Left renal pelvis (tissue), 4 donors: ENCODE measurements around the gene FAM228B. TPM values are rescaled to one million over a fixed set of nuclear protein-coding genes. Genes with fewer than 3 reads are reported as not detected.
"Not testable (repeated sequence)": the region's sequence is repeated elsewhere in the genome, so short reads cannot be mapped to it uniquely, and the experiment has no call there.

Experiments used
- DNase-seq, 4 donors: peaks; one replicate each; pipeline ENCODE4 v3.0.0-alpha.2; 2013; ENCODE audit warnings: low read depth in 4 of 4, low spot score in 3 of 4
- polyA plus RNA-seq, 4 donors: library from polyadenylated mRNA; unstranded; fragments of 120-200 nt; gene quantifications; one replicate each; pipeline ENCODE4 v1.2.1, GENCODE V29; 2013; ENCODE audit not compliant: insufficient read length in 4 of 4

FAM228B gene
- polyA plus RNA-seq, 4 donors = 18.8 to 32.9 (median 24.6) TPM

DNA sequence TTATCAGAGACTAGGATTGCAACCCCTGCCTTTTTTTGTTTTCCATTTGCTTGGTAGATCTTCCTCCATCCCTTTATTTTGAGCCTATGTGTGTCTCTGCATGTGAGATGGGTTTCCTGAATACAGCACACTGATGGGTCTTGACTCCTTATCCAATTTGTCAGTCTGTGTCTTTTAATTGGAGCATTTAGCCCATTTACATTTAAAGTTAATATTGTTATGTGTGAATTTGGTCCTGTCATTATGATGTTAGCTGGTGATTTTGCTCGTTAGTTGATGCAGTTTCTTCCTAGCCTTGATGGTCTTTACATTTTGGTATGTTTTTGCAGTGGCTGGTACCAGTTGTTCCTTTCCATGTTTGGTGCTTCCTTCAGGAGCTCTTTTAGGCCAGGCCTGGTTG is 73.9 kb downstream of the FAM228B start:
- not testable (repeated sequence) for DNase-seq

DNA sequence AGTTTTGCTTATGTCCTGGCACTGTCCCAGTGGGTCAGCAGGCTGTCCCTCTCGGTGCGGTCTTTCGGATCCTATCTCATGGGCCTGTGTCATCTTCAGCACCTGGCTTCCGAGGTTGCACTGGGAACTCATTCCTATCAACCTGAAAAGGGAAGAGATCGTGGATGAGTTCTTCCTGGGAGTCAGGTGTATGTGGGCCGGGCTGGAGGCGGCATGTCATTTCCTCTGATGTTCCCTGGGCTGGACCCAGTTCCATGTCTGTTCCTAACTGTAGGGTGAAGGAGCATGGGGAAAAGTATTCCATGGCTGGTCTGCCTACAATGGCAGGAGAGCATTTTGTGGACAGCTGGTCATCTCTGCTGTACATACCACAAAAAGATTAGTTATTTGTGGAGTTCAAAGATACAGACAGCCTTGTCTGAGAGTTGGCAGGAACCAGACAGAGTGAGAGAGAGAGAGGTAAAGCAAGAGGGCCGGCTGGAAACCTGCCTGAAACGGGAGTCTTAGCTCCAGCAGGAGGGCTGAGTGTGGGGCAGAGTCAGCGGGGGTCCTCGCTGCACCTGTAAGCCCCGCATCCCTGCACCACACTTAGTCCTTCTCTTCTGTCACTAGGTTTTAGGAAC is 76.8 kb downstream of the FAM228B start:
- no peak for DNase-seq

DNA sequence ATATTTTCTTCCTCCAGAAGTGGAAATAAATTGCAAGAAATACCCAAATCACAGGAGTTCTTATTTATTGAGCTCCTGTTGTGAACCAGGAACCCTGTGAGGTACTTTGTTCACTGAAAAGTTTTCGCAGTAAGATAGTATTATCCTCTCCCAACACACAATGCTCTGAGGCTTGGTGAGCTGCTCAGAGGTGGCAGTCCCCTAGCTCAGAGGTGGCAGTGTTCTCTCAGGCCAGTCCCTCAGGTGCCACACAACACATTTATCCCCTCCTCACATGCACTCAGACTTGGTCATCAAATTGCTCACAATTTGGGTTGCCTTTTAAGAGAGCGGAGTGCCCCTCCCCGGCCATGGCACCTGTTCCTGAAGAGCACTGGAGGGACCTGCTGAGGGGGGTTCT is 77.5 kb downstream of the FAM228B start:
- no peak for DNase-seq

DNA sequence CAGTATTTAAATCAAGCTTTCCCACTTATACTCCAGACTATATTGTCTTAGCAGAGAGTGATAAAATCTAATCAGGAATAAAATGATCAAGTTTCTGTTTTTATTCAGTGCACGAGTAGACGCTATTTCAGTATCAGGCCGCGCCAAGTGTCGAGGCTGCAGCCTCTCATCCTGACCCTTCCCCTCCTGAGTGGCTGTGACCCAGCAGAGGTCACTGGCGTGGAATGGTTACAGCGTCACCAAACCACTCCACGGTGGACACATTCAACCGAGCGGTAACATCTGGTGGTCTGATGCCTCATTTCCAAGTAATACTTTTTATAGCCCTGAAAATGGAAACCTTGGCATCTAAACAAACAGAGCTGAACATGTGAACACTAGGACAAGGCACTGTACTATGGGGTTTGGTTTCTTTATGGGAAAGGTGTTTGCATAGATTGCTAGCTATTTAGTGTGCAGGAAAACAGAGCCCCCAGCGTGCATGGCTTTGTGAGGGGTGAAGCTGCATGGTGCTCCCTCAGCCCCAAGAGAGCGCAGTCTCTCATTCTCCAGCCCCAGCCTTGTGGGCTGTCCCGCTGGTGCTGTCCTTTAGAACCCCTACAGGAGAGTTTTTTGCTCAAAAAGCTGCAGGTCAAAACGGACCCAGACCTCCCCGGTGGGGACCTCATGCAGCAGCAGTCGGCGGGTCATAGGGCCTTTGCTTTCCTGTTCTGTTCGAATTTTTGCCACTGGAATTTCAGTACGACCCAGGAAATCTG is 79.9 kb downstream of the FAM228B start:
- DNase-seq = peak in 1 of 4 donors; percentile 21

DNA sequence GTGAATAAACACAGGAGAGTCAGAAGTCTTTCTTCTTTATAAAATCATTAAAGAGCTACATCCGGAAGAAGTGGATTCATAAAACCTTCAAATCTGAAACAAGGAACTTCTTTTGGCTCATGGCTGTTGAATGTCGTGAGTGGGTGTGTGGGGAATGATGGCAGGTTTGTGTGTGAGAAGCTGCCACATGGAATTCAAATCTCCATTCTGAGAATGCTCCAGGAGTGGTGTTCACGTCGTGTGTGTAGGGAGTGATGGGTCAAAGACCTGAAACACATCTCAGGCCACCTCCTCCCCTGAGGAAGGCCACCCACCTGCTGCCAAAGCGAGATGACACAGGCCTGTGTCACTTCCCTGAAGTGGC is 80.5 kb downstream of the FAM228B start:
- DNase-seq = no peak

DNA sequence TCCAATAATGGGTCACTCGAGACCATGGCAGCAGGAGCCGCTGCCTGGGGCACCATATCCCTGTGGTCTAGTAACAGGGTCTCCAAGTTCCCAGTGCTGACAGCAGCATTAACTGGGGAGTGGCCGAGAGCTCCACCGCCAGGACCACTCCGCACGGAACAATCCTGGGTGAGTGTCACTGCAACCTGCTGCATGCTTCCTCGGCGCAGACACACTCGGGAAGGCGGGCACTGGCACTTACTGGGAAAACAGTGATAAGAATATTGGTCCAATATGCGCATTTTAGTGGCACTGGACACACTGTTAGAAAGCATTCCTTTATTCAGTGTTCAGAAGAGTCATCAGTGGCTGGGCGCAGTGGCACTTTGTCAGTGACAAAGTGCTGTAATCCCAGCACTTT is 81.2 kb downstream of the FAM228B start:
- no peak for DNase-seq

DNA sequence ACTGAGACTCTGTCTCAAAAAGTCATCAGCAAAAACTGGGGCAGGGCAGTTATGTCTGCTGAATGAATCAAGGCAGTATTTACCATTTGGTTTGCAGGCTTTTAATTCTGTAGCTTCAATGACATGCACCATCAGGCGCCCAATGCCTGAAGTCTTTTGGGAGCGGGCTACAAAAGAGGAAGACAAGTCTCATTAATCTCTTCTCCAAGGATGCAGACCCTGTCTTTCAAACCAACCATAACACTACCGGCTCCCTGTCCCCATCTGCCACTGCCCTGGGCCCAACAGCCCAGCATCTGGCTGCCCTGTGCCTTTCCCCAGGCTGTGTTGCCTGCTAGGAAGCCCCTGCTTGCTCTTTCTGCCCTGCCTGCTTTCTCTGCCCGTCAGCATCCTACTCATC is 81.9 kb downstream of the FAM228B start:
- DNase-seq = no peak

DNA sequence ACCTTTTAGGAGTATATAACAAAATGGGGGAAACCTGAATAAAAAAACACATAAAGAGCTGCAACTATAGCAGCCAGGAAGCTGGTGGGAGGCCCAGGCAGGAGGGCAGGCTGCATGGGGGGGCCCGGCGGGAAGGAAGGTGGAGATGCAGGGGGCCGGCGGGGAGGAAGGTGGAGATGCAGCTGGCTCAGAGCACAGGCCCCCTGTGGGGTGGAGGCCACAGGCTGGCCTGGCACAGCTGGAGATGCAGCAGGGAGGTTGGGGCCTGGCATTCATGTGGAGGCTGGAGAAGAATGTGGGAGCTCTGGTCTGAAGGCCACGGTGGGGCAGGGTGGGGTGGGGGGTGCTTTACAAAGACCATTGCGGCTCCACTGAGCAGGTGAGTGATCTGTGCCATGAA is 83.0 kb downstream of the FAM228B start:
- DNase-seq = no peak

DNA sequence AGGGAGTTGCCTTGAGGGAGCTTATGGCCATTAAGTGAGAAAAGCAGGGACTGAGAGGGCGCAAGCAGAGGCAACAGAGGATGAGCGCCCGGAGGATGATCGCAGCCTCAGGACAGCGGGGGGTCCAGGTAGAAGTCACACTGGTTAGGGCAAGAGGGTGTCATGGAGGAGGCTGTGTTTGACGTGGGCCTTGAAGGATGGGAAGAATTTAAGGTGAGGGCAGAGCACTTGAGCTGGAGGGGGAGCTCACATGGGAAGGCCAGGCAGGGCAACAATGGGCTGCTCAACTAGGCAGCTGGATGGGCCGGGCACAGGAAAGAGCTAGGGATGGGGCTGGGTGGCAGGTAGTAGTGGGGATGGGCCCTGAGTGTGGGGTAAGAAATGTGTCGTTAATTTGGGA is 83.4 kb downstream of the FAM228B start:
- no peak for DNase-seq

DNA sequence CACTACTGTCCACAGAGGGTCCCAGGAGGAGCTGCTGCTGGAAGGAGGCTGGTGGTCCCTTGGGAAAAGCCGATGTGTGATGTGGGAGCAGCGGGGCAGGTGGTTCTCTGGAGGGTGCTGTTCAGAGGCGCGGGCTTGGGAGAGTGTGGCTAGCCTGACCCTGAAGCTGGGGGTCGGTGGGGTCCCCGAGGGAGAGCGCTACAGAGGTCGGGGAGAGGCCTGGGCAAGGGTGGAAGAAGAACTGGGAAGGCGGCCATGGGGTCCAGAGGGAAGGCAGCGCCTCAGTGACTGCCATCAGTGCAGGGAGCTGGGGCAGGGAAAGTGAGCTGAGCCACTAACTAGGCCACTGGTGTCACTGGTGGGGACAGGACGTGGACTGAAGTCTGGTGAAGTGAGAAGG is 84.1 kb downstream of the FAM228B start:
- DNase-seq = no peak

DNA sequence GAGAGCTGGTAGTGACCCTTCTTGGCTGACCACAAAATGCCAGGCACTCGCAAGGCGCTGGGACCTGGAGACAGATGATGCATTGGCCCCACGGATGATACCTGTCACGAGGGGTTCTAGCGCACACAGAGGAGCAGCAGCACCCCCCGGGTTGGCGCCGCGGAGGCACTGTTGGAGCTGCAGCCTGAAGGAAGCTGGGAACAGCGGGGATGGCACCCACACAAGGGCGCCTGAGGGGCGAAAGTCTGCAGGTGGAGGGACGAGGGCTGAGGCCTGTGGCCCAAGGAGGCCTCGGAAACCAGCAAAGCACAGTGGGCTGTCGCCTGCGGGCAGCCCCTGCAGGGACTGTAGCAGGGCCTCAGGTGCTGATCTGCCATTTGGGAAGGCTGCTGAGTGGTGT is 85.2 kb downstream of the FAM228B start:
- no peak for DNase-seq

DNA sequence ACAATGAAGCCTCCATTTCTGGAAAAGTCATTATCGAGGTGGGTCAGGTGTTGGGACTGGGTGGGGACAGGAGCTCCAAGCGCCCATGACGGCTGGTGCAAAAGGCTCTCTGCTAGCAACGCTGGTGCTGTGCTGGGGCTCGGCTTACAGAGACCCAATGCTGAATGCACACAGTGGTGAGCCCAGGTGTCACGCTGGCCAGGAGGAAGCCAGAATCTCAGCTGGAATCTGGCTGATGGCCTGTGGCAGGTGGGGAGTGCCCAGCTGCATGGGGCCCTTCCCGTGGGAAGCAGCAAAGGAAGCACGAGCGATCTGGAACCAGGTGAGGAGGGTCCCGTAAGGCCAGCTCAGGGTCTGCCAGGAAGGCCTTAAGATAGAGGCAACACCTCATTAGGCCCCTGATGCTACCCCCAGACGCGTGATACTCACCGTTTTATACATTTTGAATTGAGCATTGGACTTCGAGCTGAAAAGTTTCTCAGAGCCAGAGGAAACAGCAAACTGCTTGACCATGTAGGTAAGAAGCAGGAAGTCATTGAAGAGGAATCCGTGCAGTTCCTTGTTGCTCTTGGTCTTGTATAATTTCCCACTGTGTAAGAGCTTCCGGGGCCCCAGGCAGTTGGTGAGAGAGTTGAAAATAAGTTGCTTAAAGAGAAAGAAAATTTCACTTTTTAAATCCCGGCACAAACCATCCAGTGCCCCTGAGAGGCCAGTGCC is 86.3 kb downstream of the FAM228B start:
- peak in 1 of 4 donors; percentile 2 for DNase-seq

DNA sequence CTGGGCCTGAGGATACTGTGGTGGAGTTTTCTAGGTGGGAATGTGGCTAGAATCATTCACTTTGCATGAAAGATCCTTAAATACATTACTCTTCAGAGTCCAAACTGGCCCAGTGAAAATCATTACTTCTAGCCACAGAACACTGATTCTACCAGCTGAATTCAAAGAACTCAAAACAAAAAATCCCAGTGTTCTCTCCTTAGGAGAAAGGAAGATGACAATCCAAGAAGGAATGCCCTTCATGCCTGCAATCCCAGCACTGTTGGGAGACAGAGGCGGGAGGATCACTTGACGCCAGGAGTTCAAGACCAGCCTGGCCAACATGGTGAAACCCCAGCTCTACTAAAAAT is 86.8 kb downstream of the FAM228B start:
- no peak for DNase-seq

DNA sequence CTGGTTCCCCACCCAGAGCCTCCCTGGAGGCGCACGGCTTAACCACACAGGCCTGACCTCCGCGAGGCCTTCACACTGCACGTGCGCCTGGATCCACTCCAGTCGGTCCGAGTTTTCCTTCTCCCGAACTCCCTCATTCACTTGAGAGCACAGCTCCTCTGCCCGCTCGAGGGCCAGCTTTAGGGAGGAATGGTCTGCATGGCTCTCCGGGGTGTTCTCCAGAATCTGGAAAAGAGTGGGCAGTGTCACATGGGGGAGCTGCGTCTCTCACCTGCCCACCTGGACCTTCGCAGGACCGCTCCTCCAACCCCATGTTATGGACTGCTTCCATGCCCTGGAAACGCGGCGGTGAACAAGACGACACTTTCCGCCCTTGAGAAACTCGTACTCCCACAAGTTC is 87.5 kb downstream of the FAM228B start:
- DNase-seq = no peak

DNA sequence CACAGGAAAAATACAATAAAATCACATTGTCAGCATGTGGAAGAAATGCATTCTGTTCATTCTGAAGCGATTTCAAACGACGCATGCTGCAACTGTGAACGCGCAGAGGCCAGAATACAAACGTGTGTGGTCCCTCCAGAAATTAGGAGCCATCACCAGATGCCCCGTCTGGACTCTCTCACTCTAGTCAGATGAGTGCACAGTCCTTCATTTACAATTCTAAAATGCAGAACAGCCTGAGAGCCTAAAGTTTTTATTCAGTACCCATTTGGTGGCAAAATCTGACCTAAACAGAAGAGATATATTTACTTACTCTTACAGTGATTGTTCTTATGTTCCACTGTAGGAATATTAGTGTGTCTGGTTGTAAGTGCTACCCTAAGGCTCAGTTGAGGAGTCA is 88.1 kb downstream of the FAM228B start:
- no peak for DNase-seq

DNA sequence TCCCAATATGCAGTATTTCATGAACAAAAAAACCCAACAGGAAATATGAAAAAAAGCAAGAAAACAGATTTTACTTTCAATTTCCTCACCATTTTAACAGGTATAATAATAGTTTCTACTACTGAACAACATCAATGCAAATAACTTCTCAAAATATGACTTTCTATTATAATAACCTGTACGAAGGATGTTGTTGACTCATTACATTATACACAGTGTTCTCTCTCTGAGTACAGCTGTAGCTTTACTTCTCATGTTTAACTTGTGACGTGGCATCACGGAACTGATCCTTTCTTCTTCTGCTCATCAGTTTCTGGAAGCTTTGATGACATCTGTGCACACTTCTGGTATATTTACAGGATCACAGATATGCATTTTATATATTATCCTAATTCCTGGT is 91.6 kb downstream of the FAM228B start:
- DNase-seq = no peak

Other genes with a start within 250 kb of the FAM228B start
- 10 to 100 TPM; 15.7 to 23.6 (median 20.9) TPM for gene ATAD2B, start 196.3 kb upstream of the FAM228B start, polyA plus RNA-seq
- gene UBXN2A, start 183.0 kb upstream of the FAM228B start, polyA plus RNA-seq = 10 to 100 TPM; 16.6 to 21.2 (median 20.2) TPM
- 1 to 10 TPM; 2.0 to 4.9 (median 2.7) TPM for gene MFSD2B, start 113.4 kb upstream of the FAM228B start, polyA plus RNA-seq
- gene WDCP, start 76.1 kb upstream of the FAM228B start, polyA plus RNA-seq = 10 to 100 TPM; 10.1 to 16.8 (median 14.5) TPM
- gene FKBP1B, start 73.7 kb upstream of the FAM228B start, polyA plus RNA-seq = 10 to 100 TPM in 2 of 4 donors, 1 to 10 TPM in 2; 5.9 to 13.4 (median 9.7) TPM
- 100 to 1,000 TPM; 117 to 188 (median 143) TPM for gene SF3B6, start 47.1 kb upstream of the FAM228B start, polyA plus RNA-seq
- 10 to 100 TPM; 39.4 to 71.9 (median 51.6) TPM for gene TP53I3, start 38.6 kb upstream of the FAM228B start, polyA plus RNA-seq
- gene PFN4, start 135 bp upstream of the FAM228B start, polyA plus RNA-seq = 1 to 10 TPM; 1.9 to 2.9 (median 2.4) TPM
- gene FAM228A, start 51.6 kb downstream of the FAM228B start, polyA plus RNA-seq = 1 to 10 TPM in 2 of 4 donors, under 1 TPM in 2; 0.48 to 1.5 (median 0.91) TPM
- gene ITSN2, start 237.1 kb downstream of the FAM228B start, polyA plus RNA-seq = 10 to 100 TPM; 20.8 to 32.4 (median 28.7) TPM